ENCODE data around the gene TSPY1.
"Not testable (repeated sequence)": the region's sequence is repeated elsewhere in the genome, so short reads cannot be mapped to it uniquely, and the experiment has no call there.

Gene TSPY1

GRCh38 chrY:9466655-9467054, at the start of gene TSPY1:
TSPY1 (plus strand) TSS chrY:9466955; CDS start chrY:9467001, 46 bp downstream.
- not testable (repeated sequence) for H3K36me3 ChIP-seq; H3K9me3 ChIP-seq (ENCODE audit: severe bottlenecking); DNase-seq; H3K27ac ChIP-seq; H3K27me3 ChIP-seq (ENCODE audit: insufficient read depth, low read depth, severe bottlenecking); H3K4me3 ChIP-seq (ENCODE audit: low read depth, low read length)

- H3K36me3 ChIP-seq; DNase-seq; H3K27me3 ChIP-seq (ENCODE audit: insufficient read depth, low read depth, severe bottlenecking); H3K4me3 ChIP-seq (ENCODE audit: low read depth, low read length); H3K27ac ChIP-seq; H3K9me3 ChIP-seq (ENCODE audit: severe bottlenecking): not testable (repeated sequence)
Measured at GRCh38 chrY:9486967-9487366, 20.2 kb downstream of the TSPY1 start, which contains the start of gene TSPY9. TSPY9 (plus strand) TSS chrY:9487267; CDS start chrY:9487313, 46 bp downstream.

- H3K27ac ChIP-seq; H3K4me3 ChIP-seq (ENCODE audit: low read depth, low read length); H3K27me3 ChIP-seq (ENCODE audit: insufficient read depth, low read depth, severe bottlenecking); H3K36me3 ChIP-seq; DNase-seq; H3K9me3 ChIP-seq (ENCODE audit: severe bottlenecking): not testable (repeated sequence)
Measured at GRCh38 chrY:9504396-9504795, 37.6 kb downstream of the TSPY1 start.

- not testable (repeated sequence) for H3K36me3 ChIP-seq; H3K27me3 ChIP-seq (ENCODE audit: insufficient read depth, low read depth, severe bottlenecking); H3K9me3 ChIP-seq (ENCODE audit: severe bottlenecking); H3K27ac ChIP-seq; H3K4me3 ChIP-seq (ENCODE audit: low read depth, low read length); DNase-seq
Measured at GRCh38 chrY:9516287-9516686, 49.5 kb downstream of the TSPY1 start.

Measured in WERI-Rb-1 (cell line).